Globus pallidus (tissue), 1 donor: ENCODE measurements around the gene FHOD3.
"Not testable (repeated sequence)": the region's sequence is repeated elsewhere in the genome, so short reads cannot be mapped to it uniquely, and the experiment has no call there.

Source experiments
- DNase-seq: peaks from one replicate; pipeline ENCODE4 v3.0.0-alpha.2; 2015; ENCODE audit warnings: low spot score

Gene FHOD3

GRCh38 chr18:36798738-36799473, 501.4 kb downstream of the FHOD3 start:
- DNase-seq: no peak

GRCh38 chr18:36805105-36805504, 507.6 kb downstream of the FHOD3 start:
- no peak for DNase-seq

GRCh38 chr18:36808681-36809080, 511.2 kb downstream of the FHOD3 start:
- DNase-seq: no peak

GRCh38 chr18:36809590-36810381, 512.3 kb downstream of the FHOD3 start:
- DNase-seq: peak; percentile 72

- DNase-seq: no peak
Measured at GRCh38 chr18:36811430-36811829, 513.9 kb downstream of the FHOD3 start.

- DNase-seq: no peak
Measured at GRCh38 chr18:36811955-36812354, 514.4 kb downstream of the FHOD3 start.

GRCh38 chr18:36812678-36813077, 515.2 kb downstream of the FHOD3 start:
- DNase-seq: no peak

- no peak for DNase-seq
Measured at GRCh38 chr18:36813101-36813775, 515.7 kb downstream of the FHOD3 start.

GRCh38 chr18:36813824-36814223, 516.3 kb downstream of the FHOD3 start:
- DNase-seq: no peak

GRCh38 chr18:36814994-36815393, 517.5 kb downstream of the FHOD3 start:
- DNase-seq: no peak

- not testable (repeated sequence) for DNase-seq
Measured at GRCh38 chr18:36816096-36816495, 518.6 kb downstream of the FHOD3 start.

GRCh38 chr18:36817039-36817438, 519.5 kb downstream of the FHOD3 start:
- no peak for DNase-seq

GRCh38 chr18:36818652-36819051, 521.1 kb downstream of the FHOD3 start:
- no peak for DNase-seq

- DNase-seq: no peak
Measured at GRCh38 chr18:36819621-36820020, 522.1 kb downstream of the FHOD3 start.

GRCh38 chr18:36821681-36822080, 524.2 kb downstream of the FHOD3 start:
- no peak for DNase-seq

GRCh38 chr18:36825526-36825925, 528.0 kb downstream of the FHOD3 start:
- DNase-seq: no peak

GRCh38 chr18:36826556-36826955, 529.0 kb downstream of the FHOD3 start:
- DNase-seq: no peak

- no peak for DNase-seq
Measured at GRCh38 chr18:36828157-36828629, 530.7 kb downstream of the FHOD3 start.

- peak; percentile 86 for DNase-seq
Measured at GRCh38 chr18:36828630-36829361, 531.3 kb downstream of the FHOD3 start, which contains the start of the genes KIAA1328 and TPGS2. Gene KIAA1328, plus strand, starts transcription at chr18:36829127. Its CDS starts 12 bp downstream, at chr18:36829139. Gene TPGS2, minus strand, starts transcription at chr18:36829002. Its CDS starts 235 bp downstream, at chr18:36828767.
